Prostate gland (tissue), 2 donors: ENCODE results near the gene CTNNA2. TPM values are rescaled to one million over a fixed set of nuclear protein-coding genes. Genes with fewer than 3 reads are reported as not detected.

Source experiments
- DNase-seq: peaks from one replicate; pipeline ENCODE4 v3.0.0-alpha.2; 2019; ENCODE audit warnings: low spot score
- H3K27ac ChIP-seq, 2 donors: fragments of 200-600 bp; sonication (generic); 2 replicates each; pipeline ENCODE4 v1.5.1; 2017 to 2019
- H3K27me3 ChIP-seq: fragments of 200-600 bp; sonication (generic); replicated peaks from 2 replicates; pipeline ENCODE4 v1.5.1; 2019; ENCODE audit not compliant: insufficient read depth
- H3K36me3 ChIP-seq, 2 donors: fragments of 200-600 bp; sonication (generic); 1 replicate in 1 of 2; 2 replicates in 1 of 2; pipeline versions ENCODE4 v1.5.1 to v1.8.1; 2017 to 2019
- H3K4me1 ChIP-seq: fragments of 200-600 bp; sonication (generic); replicated peaks from 2 replicates; pipeline ENCODE4 v1.5.1; 2019
- H3K4me3 ChIP-seq, 2 donors: fragments of 200-600 bp; sonication (generic); 2 replicates each; pipeline ENCODE4 v1.5.1; 2017 to 2019
- H3K9me3 ChIP-seq: fragments of 200-600 bp; sonication (generic); 2 replicates; pipeline ENCODE4 v1.5.1; 2017
- POLR2A ChIP-seq: fragments of 450-650 bp; IDR thresholded peaks from one replicate; pipeline ENCODE4 v1.6.1; 2016; ENCODE audit warnings: antibody characterized with exemption, mild to moderate bottlenecking
- POLR2AphosphoS5 ChIP-seq: sonication (generic); formaldehyde crosslinking; IDR thresholded peaks from one replicate; pipeline ENCODE4 v1.6.1; 2017; ENCODE audit warnings: antibody characterized with exemption
- WGBS: methylation state at CpG from one replicate; pipeline ENCODE4 v1.1.5; 2018; 5-methylcytosine and 5-hydroxymethylcytosine counted together
- intact Hi-C: fragments of 100-400 bp; cut with DNase I; formaldehyde crosslinking; loops from one replicate; pipeline ENCODE4 v1.14.2; 2022
- total RNA-seq, 2 donors: library from RNA; depleted of rRNA; stranded (reverse); fragments of >200 nt; gene quantifications; one replicate each; pipeline ENCODE4 v1.1.0, GENCODE V29; 2016
- TF ChIP-seq, protein P1 (sequence below), 4 experiments: fragments of 200-600 bp in 2 of 4; fragments of 450-650 bp in 2 of 4; sonication (generic) in 2 of 4; IDR thresholded peaks; 1 replicate in 3 of 4; 2 replicates in 1 of 4; pipeline ENCODE4 v1.5.1; 2016 to 2019; ENCODE audit warnings: antibody characterized with exemption in 4 of 4, mild to moderate bottlenecking in 2 of 4, moderate library complexity in 2 of 4

Gene CTNNA2
- total RNA-seq, 2 donors from 2014 or later: 24.3 TPM; not detected in 1

DNA sequence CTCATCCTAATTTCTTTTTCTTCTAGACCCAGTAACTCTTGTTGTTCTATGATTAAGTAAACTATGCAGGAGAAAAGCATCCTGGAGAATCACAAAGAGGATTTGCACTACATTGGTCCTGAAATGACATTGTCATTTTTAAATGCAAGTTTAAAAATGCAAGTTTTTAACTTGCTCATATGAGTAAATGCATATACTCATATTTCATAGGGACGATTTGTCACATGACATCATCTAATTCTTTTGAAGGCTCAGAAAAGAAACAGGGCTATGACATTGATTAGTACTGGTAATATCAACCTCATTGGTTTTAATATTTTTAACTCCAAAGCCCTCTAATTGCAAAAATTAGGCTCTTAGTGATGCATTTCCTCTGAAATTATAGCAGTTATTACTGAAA is 467.3 kb downstream of the CTNNA2 start:
- Histone ChIP-seq H3K4me3 (no peak overlapping the region), H3K27me3 (no peaks in the 10 kb centered on the region), H3K36me3 (no peaks in the 10 kb centered on the region), H3K27ac (no peak overlapping the region), H3K9me3 (no peaks in the 10 kb centered on the region), H3K4me1 (no peaks in the 10 kb centered on the region)
- no peak for DNase-seq
- no peak for TF ChIP-seq POLR2A
- TF ChIP-seq, protein P1, sequence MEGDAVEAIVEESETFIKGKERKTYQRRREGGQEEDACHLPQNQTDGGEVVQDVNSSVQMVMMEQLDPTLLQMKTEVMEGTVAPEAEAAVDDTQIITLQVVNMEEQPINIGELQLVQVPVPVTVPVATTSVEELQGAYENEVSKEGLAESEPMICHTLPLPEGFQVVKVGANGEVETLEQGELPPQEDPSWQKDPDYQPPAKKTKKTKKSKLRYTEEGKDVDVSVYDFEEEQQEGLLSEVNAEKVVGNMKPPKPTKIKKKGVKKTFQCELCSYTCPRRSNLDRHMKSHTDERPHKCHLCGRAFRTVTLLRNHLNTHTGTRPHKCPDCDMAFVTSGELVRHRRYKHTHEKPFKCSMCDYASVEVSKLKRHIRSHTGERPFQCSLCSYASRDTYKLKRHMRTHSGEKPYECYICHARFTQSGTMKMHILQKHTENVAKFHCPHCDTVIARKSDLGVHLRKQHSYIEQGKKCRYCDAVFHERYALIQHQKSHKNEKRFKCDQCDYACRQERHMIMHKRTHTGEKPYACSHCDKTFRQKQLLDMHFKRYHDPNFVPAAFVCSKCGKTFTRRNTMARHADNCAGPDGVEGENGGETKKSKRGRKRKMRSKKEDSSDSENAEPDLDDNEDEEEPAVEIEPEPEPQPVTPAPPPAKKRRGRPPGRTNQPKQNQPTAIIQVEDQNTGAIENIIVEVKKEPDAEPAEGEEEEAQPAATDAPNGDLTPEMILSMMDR (IDR thresholded peaks at IDR 0.05): no peak
- TF ChIP-seq POLR2AphosphoS5: no peak
- 40% methylated on average over 1 of the region's 1 CpG for WGBS
- intact Hi-C loops: no loop called here

DNA sequence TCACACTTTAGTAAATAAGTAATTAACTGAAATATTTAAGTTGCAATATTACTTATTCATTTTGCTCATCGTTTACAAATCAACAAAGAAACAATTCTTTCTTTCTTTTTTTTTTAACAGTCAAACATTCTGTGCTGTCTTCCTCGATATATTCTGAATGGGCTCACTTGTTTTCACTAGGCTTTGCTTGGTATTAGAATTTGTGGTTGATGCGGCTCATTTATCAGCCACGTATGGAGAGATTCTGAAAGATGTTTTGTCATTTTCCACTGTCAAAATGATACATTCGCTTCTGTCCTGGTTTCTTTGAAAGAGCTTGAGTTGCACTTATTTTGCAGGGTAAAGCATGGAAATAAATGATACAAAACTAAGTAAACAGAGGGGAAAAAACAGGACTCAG is 468.0 kb downstream of the CTNNA2 start:
- intact Hi-C loops: no loop called here
- Histone ChIP-seq H3K4me3 (no peak overlapping the region), H3K27me3 (no peaks in the 10 kb centered on the region), H3K27ac (no peak overlapping the region), H3K9me3 (no peaks in the 10 kb centered on the region), H3K4me1 (no peaks in the 10 kb centered on the region), H3K36me3 (no peaks in the 10 kb centered on the region)
- WGBS: 67% methylated on average over 5 of the region's 5 CpGs
- no peak for DNase-seq
- no peak for TF ChIP-seq POLR2A
- TF ChIP-seq POLR2AphosphoS5: no peak
- TF ChIP-seq, protein P1 (IDR thresholded peaks at IDR 0.05): no peak

DNA sequence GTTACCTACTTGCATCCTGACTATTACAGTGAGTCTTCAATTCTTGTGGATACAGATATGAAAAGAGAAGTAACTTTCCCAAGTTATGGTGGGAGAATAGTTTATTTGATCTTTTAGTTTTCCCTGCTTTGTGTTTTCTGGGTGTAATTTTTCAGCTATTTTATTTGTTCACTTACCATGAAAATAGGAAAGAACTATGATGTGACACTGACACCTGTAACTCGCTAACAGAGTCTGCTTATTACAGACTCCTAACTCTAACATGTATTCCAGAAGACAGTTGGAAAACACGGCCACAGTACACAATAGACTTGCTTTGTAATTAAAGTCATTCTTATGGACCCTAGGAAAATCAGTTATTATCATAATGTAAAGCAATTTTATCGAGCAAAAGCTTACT is 468.5 kb downstream of the CTNNA2 start:
- intact Hi-C loops: no loop called here
- H3K36me3 ChIP-seq: no peaks in the 10 kb centered on the region
- no peak for DNase-seq
- TF ChIP-seq, protein P1 (IDR thresholded peaks at IDR 0.05): no peak
- no peak for TF ChIP-seq POLR2A
- no peak for TF ChIP-seq POLR2AphosphoS5
- no peaks in the 10 kb centered on the region for H3K4me1 ChIP-seq
- 79% methylated on average over 3 of the region's 3 CpGs for WGBS
- no peak overlapping the region for H3K27ac ChIP-seq
- H3K4me3 ChIP-seq: no peak overlapping the region
- H3K9me3 ChIP-seq: no peaks in the 10 kb centered on the region
- no peaks in the 10 kb centered on the region for H3K27me3 ChIP-seq

DNA sequence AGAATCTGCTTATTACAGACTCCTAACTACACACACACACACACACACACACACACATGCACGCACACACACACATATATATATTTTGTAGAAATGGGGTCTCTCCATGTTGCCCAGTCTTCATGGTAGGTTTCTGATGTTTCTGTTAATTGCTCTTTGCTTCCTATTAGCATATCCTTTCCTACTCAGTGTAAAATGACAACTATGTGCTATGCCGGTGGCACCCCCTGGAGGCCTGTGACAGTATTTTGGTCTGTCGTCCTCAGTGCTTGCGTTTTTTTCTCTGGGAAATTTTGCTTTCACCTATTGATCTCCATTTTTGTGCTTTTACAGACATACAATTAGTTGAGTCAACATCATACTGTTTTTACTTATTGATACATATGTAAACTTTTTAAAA is 469.6 kb downstream of the CTNNA2 start:
- 85% methylated on average over 4 of the region's 4 CpGs for WGBS
- Histone ChIP-seq H3K27ac (no peak overlapping the region), H3K9me3 (no peaks in the 10 kb centered on the region), H3K27me3 (no peaks in the 10 kb centered on the region), H3K36me3 (no peaks in the 10 kb centered on the region), H3K4me3 (no peak overlapping the region), H3K4me1 (no peaks in the 10 kb centered on the region)
- no peak for DNase-seq
- TF ChIP-seq, protein P1 (IDR thresholded peaks at IDR 0.05): no peak
- no peak for TF ChIP-seq POLR2A
- no peak for TF ChIP-seq POLR2AphosphoS5
- intact Hi-C loops: no loop called here

DNA sequence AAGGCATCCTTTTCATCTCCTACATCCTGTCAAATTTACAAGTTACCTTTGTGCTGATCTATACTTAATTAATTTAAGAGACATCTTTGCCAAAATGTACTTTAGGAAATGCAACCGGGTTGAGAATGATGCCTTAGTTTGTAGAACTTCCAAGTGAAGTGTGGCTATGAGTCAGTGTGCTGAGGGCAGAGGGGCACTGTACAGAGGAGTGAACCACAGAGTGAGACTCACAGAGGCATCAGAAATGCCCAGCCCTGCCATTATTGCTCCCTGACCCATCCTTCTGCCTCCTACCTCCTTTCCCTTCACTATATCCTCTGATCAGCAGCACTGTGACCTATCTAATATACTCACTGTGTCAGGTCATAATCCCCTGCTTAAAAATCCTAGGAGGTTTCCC is 471.6 kb downstream of the CTNNA2 start:
- no peak for DNase-seq
- intact Hi-C loops: no loop called here
- Histone ChIP-seq H3K36me3 (no peaks in the 10 kb centered on the region), H3K27me3 (no peaks in the 10 kb centered on the region), H3K4me1 (no peaks in the 10 kb centered on the region), H3K27ac (no peak overlapping the region), H3K9me3 (no peaks in the 10 kb centered on the region), H3K4me3 (no peak overlapping the region)
- TF ChIP-seq POLR2AphosphoS5 (no peak), POLR2A (no peak)
- TF ChIP-seq, protein P1 (IDR thresholded peaks at IDR 0.05): no peak
- WGBS: 39% methylated on average over 1 of the region's 1 CpG
